ENCODE measurements around the gene RNF212.

GRCh38 chr4:1040344-1041146 lies 72.8 kb downstream of the RNF212 start:
- TF ChIP-seq ZNF217 (CRISPR knock-in tag; IDR thresholded peaks at IDR 0.05) (no peak), NR2F6 (CRISPR knock-in tag; IDR thresholded peaks at IDR 0.05) (no peak), HMG20A (CRISPR knock-in tag; conservative IDR thresholded peaks at IDR 0.05) (no peak), SUPT5H (IDR thresholded peaks at IDR 0.05) (no peak), EZH2 (IDR thresholded peaks at IDR 0.05; ENCODE audit: borderline replicate concordance, low read depth, low read length) (no peak), CTCF (IDR thresholded peaks at IDR 0.05 in 2 of 3, conservative IDR thresholded peaks at IDR 0.05 in 1 of 3; ENCODE audit: insufficient read depth in 2 of 3, low read depth in 1 of 3, low read length in 3 of 3) (no peak), ELK1 (CRISPR knock-in tag; IDR thresholded peaks at IDR 0.05) (no peak)

All from K562 (cell line).